NCI-H2107 (cell line): Measurements from ENCODE around the gene MAGOH.
"Not testable (repeated sequence)": the region's sequence is repeated elsewhere in the genome, so short reads cannot be mapped to it uniquely, and the experiment has no call there.

Experiments
- DNase-seq: peaks from one replicate; lab custom pipeline; 2025; lab: John Stamatoyannopoulos, UW

Gene MAGOH

GRCh38 chr1:53186533-53186932 lies 51.8 kb downstream of the MAGOH start:
- DNase-seq: no peak

- DNase-seq: not testable (repeated sequence)
Measured at GRCh38 chr1:53185955-53186297, 52.4 kb downstream of the MAGOH start.

- DNase-seq: no peak
Measured at GRCh38 chr1:53183095-53183990, 55.0 kb downstream of the MAGOH start.

- no peak for DNase-seq
Measured at GRCh38 chr1:53182716-53183094, 55.6 kb downstream of the MAGOH start.

GRCh38 chr1:53182111-53182593 lies 56.2 kb downstream of the MAGOH start:
- peak; percentile 72 for DNase-seq

- DNase-seq: no peak
Measured at GRCh38 chr1:53180951-53181350, 57.4 kb downstream of the MAGOH start.

GRCh38 chr1:53180226-53180625 lies 58.1 kb downstream of the MAGOH start:
- no peak for DNase-seq
